Activated gamma-delta T cell (primary cell): ENCODE measurements around the gene PPARG.
"Not testable (repeated sequence)": the region's sequence is repeated elsewhere in the genome, so short reads cannot be mapped to it uniquely, and the experiment has no call there.

Experiments
- DNase-seq: peaks from one replicate; lab custom pipeline; 2025; lab: John Stamatoyannopoulos, UW

The PPARG gene

DNA sequence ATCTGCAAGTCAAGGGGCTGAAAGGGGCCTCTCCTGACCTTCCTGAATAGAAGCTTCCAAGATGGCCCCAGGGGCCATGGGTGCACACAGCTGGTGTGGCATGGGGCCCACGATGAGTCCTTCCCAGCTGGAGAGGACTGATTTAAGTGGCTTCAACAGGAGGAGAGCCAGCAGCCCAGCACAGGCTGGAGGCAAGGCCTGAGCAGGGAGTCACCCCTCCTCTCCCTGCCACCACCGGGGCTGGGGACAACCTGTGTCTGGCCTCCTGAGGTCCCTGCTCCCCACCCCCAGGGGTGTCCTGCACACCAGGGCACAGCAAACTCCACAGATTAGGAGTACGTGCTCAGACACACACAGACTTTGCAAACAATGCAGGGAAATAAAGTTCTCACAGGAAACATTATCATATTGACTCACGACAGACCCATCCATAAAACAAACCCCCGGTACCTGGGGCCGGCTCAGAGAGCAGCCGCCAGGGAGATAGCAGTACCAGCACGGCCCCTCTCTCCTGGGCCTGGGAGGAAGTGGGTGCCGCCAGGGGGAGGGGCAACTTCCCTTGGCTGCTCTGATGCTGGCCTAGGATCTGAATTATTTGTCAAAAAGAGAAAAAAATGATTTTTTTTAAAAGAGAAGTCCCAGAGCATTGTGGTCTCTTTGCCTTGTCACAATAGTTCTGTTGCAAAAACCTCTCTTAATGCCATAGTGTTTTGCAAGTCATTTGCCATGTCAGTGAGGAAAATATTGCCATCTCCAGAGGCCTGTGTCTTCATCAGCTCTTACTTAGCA is 173.5 kb downstream of the PPARG start:
- DNase-seq = no peak

- DNase-seq = no peak
These were observed 174.8 kb downstream of the PPARG start for GRCh38 chr3:12463686-12464085.

- no peak for DNase-seq
These were observed 175.3 kb downstream of the PPARG start for GRCh38 chr3:12464181-12464580.

DNA sequence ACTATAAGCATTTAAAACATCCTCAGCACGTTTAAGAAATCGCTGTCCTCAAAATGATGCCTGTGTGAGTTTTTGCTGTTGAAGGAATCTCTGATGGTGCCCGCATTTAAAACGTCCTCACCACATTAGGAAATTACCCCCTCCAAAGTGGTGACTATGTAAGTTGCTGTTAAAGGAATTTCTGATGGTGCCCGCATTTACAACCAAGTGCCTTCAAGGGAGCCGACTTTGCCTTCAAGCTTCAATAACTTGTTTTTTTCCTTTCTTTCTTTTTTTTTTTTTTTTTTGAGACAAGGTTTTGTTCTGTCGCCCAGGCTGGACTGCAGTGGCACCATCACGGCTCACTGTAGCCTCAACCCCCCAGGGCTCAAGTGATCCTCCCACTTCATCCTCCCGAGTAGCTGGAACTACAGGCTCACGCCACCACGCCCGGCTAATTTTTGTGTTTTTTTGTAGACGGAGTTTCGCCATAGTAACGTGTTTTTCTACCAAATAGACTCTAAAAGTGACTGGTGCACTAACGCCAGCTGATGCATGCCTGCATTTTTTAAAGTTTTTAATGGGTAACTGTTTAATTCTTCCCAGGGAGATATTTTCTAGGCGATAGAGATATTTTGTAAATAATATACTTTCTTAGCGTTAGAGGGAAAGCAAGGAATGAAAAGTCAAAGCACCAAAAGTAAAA is 176.4 kb downstream of the PPARG start:
- DNase-seq = no peak

- DNase-seq = no peak
These were observed 177.0 kb downstream of the PPARG start for GRCh38 chr3:12465836-12466225.

DNA sequence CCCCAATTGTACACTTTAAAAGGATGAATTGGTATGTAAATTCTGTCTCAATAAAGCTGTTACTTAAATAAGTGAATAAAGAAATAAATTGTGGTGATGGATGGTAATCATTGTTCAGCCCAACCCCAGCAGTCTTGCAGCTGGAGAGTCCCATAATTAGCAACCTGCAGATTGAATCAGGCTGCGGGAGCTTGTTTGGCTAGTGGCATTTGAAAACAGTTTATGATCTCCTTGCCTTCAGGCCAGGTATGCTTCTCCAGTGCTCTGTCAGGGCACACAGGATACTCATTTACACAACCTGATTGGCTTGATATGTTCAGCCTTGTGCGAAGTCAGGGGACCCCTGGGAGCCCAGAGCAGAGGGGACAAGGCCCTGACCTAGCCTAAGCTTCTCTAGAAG is 178.9 kb downstream of the PPARG start:
- DNase-seq = no peak

GRCh38 chr3:12468276-12468675 is 179.4 kb downstream of the PPARG start:
- DNase-seq = no peak

- DNase-seq = no peak
These were observed 179.9 kb downstream of the PPARG start for GRCh38 chr3:12468757-12469156.

DNA sequence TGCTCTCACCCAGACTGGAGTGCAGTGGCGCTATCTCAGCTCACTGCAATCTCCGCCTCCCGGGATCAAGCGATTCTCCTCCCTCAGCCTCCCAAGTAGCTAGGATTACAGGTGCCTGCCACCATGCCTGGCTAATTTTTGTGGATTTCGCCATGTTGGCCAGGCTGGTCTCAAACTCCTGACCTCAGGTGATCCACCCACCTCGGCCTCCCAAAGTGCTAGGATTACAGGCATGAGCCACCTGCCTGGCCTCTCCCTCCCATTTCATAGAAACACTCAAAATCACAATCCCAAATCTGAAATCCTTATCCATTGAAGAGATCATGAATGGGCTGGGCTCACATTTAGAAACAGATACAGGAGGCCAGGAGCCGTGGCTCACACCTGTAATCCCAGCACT is 180.4 kb downstream of the PPARG start:
- DNase-seq = not testable (repeated sequence)

GRCh38 chr3:12470111-12470510 is 181.2 kb downstream of the PPARG start:
- DNase-seq = no peak

- no peak for DNase-seq
These were observed 181.8 kb downstream of the PPARG start for GRCh38 chr3:12470680-12471079.

- no peak for DNase-seq
These were observed 182.4 kb downstream of the PPARG start for GRCh38 chr3:12471241-12471640.

DNA sequence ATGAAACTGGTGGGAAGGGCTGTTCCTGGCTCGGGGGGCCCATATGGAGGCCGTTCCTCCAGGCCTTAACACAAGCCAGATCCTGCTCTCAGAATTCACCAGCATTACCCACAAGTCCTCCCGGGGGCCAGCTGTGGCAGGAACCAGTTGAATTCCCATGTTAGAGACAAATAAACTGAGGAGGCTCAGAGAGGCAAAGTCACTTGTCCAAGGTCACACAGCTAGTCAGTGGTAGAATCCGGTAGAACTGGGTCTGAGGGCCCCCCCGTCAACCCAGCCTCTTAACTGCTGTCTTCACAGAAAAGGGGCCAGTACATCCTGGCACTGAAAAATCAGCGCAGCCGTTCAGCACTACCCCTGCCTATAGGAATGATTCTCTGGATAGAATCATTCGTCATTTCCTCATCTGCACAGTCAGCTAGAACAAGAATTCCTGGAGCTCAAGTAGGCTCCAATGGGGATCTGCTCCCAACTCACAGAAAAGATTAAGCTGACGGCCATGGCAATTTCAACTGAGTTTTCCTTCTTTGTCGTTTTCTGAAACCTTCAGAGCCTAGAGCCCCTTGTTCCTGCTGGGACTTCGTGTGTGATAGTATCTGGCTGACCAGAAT is 183.2 kb downstream of the PPARG start:
- DNase-seq = no peak

DNA sequence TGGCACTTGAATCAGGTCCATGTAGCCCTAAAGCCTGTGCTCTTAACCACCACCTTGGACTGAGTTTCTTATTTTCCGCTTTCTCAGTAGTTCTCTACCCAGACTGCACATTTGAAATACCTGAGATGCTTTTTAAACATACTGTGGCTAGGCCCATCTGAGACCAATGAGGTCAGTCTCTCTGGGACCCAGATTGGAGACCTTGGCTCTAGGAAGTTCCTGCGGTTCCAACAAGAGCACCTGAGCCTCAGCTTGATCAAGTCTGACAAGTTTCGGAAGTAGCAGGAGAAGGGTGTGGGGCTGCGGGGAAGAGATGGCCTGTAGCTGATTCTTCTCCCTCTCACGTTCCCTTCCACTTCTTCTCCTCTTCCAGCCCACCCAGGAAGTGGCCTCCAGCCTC is 183.9 kb downstream of the PPARG start:
- no peak for DNase-seq

DNA sequence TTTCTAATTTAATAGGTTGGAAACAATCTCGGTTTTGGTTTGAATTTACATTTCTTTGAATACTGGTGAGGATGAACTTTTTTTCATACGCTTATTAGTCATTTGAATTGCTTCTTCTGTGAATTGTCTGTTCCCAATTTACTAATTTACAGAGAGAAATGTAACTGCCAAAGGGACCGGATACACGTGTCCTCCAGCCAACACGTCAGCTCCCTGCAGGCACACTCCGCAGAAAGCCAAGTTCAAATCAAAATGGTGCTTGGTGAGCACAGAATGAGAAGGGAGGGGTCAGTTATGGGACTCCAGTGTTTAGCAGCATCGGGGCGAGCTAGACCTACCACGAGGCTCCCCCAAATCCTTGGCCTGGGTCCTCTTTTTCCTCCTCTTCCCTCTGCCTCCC is 184.6 kb downstream of the PPARG start:
- DNase-seq = no peak

DNA sequence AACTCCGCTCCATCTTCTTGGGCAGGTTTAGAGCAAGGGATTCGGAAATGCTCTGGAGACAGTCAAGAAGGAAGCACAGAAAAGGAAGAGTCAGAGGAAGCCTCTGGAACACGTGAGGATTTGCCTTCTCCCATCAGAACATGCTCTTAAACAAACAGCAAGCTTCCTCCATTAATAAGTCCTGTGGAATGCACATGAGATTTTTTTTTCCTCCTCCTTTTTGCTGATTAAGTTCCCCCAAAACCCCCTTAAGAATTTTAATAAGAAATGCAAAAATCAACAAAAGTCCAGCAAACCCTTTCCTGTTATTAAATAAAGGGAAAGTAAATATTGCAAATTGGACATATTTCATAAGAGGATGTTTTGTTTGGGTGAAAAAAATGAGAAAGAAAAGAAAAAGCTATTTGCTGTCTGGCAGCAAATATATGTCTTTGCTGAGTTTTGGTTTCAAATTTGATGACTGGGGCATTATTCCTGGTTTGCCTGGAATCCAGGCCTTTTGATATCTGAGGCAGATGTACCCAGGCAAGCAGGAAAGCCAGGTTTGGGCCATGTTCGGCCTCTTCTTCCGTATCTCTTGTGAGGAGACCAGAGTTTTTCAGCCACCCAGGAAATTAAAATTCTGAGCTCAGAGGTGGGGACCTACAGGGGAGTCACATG is 187.5 kb downstream of the PPARG start:
- no peak for DNase-seq

DNA sequence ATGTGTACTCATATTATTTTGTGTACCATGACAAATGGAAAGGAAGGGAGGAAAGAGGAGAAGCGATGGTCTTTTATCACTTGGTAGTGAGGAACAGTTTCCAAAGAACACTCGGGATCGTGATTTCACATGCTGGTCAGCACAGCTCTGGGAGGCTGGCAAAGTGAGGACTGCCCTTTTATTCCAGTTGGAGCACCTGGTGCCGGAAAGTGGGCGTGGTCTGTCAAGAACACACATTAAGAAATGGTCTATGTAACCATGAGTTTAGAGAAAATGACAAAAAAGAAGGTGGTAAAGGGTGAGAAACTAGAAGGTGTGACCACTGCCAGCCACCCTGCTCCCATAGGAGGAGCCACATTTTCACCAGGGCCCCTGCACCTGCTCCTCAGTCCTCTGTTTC is 188.4 kb downstream of the PPARG start:
- no peak for DNase-seq

GRCh38 chr3:12478326-12478725 is 189.5 kb downstream of the PPARG start:
- no peak for DNase-seq

GRCh38 chr3:12479198-12479597 is 190.3 kb downstream of the PPARG start:
- not testable (repeated sequence) for DNase-seq

DNA sequence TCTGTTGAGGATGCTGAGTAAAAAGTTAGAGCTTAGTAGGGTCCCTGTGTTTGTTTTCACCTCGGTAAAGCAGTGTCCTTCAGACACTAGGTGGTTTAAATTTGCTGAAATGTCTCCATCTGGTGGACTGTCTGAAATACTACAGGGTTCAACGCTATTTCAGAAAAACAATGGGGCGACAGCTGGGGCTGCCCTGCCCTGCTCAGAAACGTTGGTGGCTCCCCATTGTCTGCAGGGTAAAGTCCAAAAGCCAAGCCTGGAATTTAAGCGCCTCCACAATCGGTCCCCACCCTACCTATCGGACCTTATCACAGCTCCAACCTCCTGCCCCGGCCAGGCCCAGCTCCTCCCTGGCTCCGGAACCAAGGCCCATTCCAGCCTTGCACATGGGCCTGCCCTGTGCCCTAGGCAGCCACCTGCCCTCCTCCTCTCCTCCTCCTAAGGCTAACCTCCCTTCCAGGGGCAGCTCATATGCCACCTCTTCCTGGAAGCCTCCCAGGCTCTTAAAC is 191.1 kb downstream of the PPARG start:
- DNase-seq = no peak

- no peak for DNase-seq
These were observed 194.5 kb downstream of the PPARG start for GRCh38 chr3:12483410-12483809.

DNA sequence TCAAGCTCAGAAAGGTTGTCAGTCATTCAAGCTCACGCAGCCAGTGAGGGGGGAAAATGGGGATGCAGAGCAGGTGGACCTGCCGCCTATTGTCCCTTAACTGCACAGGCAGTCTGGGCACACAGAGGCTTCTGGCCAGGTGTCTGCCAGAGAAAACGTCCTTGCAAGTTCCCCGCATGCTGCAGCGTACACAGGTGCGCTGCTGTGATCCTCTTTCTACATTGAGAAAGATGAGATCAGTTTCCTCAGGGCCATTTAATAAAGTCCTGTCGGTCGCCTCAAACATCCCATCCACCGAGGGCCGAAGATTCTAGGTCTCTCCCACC is 195.0 kb downstream of the PPARG start:
- DNase-seq = no peak
